Activated CD8-positive, alpha-beta memory T cell treated with anti-CD3 and anti-CD28 coated beads, Interleukin-2, amount 50 U/mL, for 1 hour (primary cell): Measurements from ENCODE around the gene PPP2R1B.

Experiments
- DNase-seq: peaks from one replicate; pipeline ENCODE4 v3.0.0-alpha.2; 2020; ENCODE audit errors: extremely low read depth

Gene PPP2R1B

GRCh38 chr11:111693224-111693937, 72.8 kb downstream of the PPP2R1B start:
- no peak for DNase-seq

- no peak for DNase-seq
These were observed 74.4 kb downstream of the PPP2R1B start for GRCh38 chr11:111691741-111692140.

DNA sequence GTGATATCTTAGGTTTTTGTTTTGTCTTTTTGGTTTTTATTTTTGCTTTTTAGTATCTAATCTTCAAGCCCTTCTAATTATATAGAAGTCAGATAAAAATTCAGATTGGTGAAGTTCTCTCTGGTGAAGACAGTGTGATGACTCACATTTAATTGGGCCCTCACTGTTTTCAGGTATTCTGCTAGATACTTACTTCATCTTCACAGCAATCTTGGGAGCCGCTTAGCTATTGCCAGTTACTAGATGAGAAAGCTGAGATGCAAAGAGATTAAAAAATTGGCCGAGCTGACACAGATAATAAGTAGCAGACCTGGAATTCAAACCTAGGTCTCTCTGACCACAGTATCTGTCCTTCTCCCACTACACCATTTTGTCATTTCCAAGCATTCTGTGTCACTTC, 75.0 kb downstream of the PPP2R1B start:
- DNase-seq = no peak

- DNase-seq = no peak
These were observed 78.2 kb downstream of the PPP2R1B start for GRCh38 chr11:111688013-111688412.

DNA sequence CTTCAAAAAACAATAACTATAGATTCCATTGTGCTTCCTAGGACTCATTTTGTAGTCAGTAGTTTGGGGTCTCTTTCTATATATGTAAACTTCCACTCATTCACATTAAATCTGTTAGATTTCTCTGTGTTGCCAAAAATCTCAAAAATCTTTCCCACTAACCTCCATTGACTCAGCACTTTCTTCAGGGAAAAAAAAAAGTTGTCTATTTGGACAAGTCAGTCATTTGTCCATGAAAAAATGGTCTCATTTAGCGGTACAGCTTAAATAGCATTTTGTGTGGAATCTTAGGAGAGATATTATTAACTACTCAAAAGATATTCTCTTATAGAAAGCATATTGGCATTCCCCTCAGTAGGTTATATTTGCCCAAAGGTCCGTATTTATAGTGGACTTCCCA, 81.9 kb downstream of the PPP2R1B start:
- no peak for DNase-seq

DNA sequence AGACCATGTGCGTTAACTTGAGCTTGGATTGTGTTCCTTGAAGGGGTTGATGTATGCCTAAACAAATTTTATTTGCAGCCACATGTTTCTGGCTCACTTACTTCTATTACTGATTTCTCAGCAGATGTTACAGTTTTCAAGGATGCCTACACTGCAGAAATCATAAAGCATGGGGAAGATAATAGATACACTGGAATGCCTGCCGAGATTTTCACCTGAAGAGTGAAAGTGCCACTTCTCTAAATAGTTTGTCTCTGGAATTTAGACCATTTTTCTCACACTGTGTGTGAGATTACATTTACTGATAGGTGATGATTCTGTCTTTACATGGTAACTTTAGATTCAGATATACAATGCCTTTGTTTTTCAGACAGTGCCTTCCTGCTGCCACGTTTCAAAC, 82.4 kb downstream of the PPP2R1B start:
- DNase-seq = no peak

GRCh38 chr11:111680486-111681175, 85.6 kb downstream of the PPP2R1B start:
- no peak for DNase-seq
